ENCODE results near the gene TNNI3. TPM values are rescaled to one million over a fixed set of nuclear protein-coding genes. Genes with fewer than 3 reads are reported as not detected.

The TNNI3 gene
- total and polyA plus RNA-seq, 9 of the 15 experiments (the other 6 are each of a cell fraction or from before 2014, with no cell fraction given) = 4.7 to 158 (median 42.0) TPM

GRCh38 chr19:55118401-55118991, 39.0 kb downstream of the TNNI3 start (continued):
- TF ChIP-seq PREB (CRISPR knock-in tag; IDR thresholded peaks at IDR 0.05) = no peak
- no peak for TF ChIP-seq ZNF175 (CRISPR knock-in tag; IDR thresholded peaks at IDR 0.05; ENCODE audit: low read depth)
- TF ChIP-seq TFAM (CRISPR knock-in tag; conservative IDR thresholded peaks at IDR 0.05) = no peak
- no peak for TF ChIP-seq FOXJ3 (CRISPR knock-in tag; IDR thresholded peaks at IDR 0.05)
- no peak for TF ChIP-seq RCOR1 (IDR thresholded peaks at IDR 0.05; ENCODE audit: borderline replicate concordance in 1 of 2, low read depth in 2 of 2, low read length in 2 of 2)
- TF ChIP-seq CHD1 (IDR thresholded peaks at IDR 0.05; ENCODE audit: low read length) = no peak
- no peak for TF ChIP-seq ZNF121 (CRISPR knock-in tag; conservative IDR thresholded peaks at IDR 0.05)
- TF ChIP-seq SAP30 (IDR thresholded peaks at IDR 0.05; ENCODE audit: borderline replicate concordance, insufficient read depth, low read depth, low read length, poor library complexity, severe bottlenecking) = peak; percentile 14
- TF ChIP-seq HOXB6 (CRISPR knock-in tag; IDR thresholded peaks at IDR 0.05; ENCODE audit: borderline replicate concordance) = no peak
- no peak for TF ChIP-seq ATF6 (CRISPR knock-in tag; IDR thresholded peaks at IDR 0.05)
- TF ChIP-seq STAT5B (CRISPR knock-in tag; IDR thresholded peaks at IDR 0.05) = no peak
- 0 out of 2 replicates have a peak, but pooled peaks have one; percentile 31 for TF ChIP-seq MAX (CRISPR knock-in tag; IDR thresholded peaks at IDR 0.05)
- TF ChIP-seq E2F5 (CRISPR knock-in tag; IDR thresholded peaks at IDR 0.05) = no peak
- TF ChIP-seq ZNF444 (CRISPR knock-in tag; IDR thresholded peaks at IDR 0.05) = no peak
- TF ChIP-seq KLF16 (IDR thresholded peaks at IDR 0.05) = no peak
- TF ChIP-seq ZNF124 (CRISPR knock-in tag; IDR thresholded peaks at IDR 0.05) = no peak
- TF ChIP-seq ZNF140 (CRISPR knock-in tag; IDR thresholded peaks at IDR 0.05) = no peak
- TF ChIP-seq RFX7 (CRISPR knock-in tag; IDR thresholded peaks at IDR 0.05) = no peak
- no peak for TF ChIP-seq GATAD2B (IDR thresholded peaks at IDR 0.05; ENCODE audit: borderline replicate concordance)
- TF ChIP-seq TFE3 (CRISPR knock-in tag; IDR thresholded peaks at IDR 0.05) = no peak
